ENCODE results near the gene HP. TPM values are rescaled to one million over a fixed set of nuclear protein-coding genes. Genes with fewer than 3 reads are reported as not detected.
"Not testable (repeated sequence)": the region's sequence is repeated elsewhere in the genome, so short reads cannot be mapped to it uniquely, and the experiment has no call there.

Gene HP
- total RNA-seq, 1 donor from 2014 or later: not detected

- no peak for DNase-seq (ENCODE audit: low read depth, low spot score)
- H3K27me3 Mint-ChIP-seq (ENCODE audit: low read depth): peaks cover 4% of the 10 kb centered on the region
- H3K9me3 Mint-ChIP-seq: no peaks in the 10 kb centered on the region
- no peak overlapping the region for H3K27ac Mint-ChIP-seq (ENCODE audit: unreplicated experiment)
- no peak overlapping the region for H3K4me3 Mint-ChIP-seq
- H3K4me1 Mint-ChIP-seq: no peaks in the 10 kb centered on the region
- peaks cover 3% of the 10 kb centered on the region for H3K36me3 Mint-ChIP-seq (ENCODE audit: low read depth)
- TF ChIP-seq CTCF (conservative IDR thresholded peaks at IDR 0.05): no peak
These were observed 2.5 kb upstream of the HP start for GRCh38 chr16:72051818-72052217.

- TF ChIP-seq CTCF (conservative IDR thresholded peaks at IDR 0.05): no peak
- H3K4me3 Mint-ChIP-seq: no peak overlapping the region
- no peak overlapping the region for H3K27ac Mint-ChIP-seq (ENCODE audit: unreplicated experiment)
- no peak for DNase-seq (ENCODE audit: low read depth, low spot score)
- no peaks in the 10 kb centered on the region for H3K4me1 Mint-ChIP-seq
- peaks cover 4% of the 10 kb centered on the region for H3K27me3 Mint-ChIP-seq (ENCODE audit: low read depth)
- no peaks in the 10 kb centered on the region for H3K36me3 Mint-ChIP-seq (ENCODE audit: low read depth)
- H3K9me3 Mint-ChIP-seq: no peaks in the 10 kb centered on the region
These were observed 1.6 kb downstream of the HP start for GRCh38 chr16:72055911-72056310.

GRCh38 chr16:72057313-72057712, 3.0 kb downstream of the HP start:
- not testable (repeated sequence) for H3K27ac Mint-ChIP-seq (ENCODE audit: unreplicated experiment); H3K4me3 Mint-ChIP-seq; H3K4me1 Mint-ChIP-seq; DNase-seq (ENCODE audit: low read depth, low spot score); H3K36me3 Mint-ChIP-seq (ENCODE audit: low read depth); H3K27me3 Mint-ChIP-seq (ENCODE audit: low read depth); H3K9me3 Mint-ChIP-seq

GRCh38 chr16:72059060-72059459, 4.8 kb downstream of the HP start:
- not testable (repeated sequence) for H3K36me3 Mint-ChIP-seq (ENCODE audit: low read depth); H3K27ac Mint-ChIP-seq (ENCODE audit: unreplicated experiment); H3K27me3 Mint-ChIP-seq (ENCODE audit: low read depth)

GRCh38 chr16:72060405-72060804, 6.1 kb downstream of the HP start:
- no peak for TF ChIP-seq CTCF (conservative IDR thresholded peaks at IDR 0.05)
- no peak overlapping the region for H3K27ac Mint-ChIP-seq (ENCODE audit: unreplicated experiment)
- H3K4me1 Mint-ChIP-seq: no peaks in the 10 kb centered on the region
- H3K4me3 Mint-ChIP-seq: no peak overlapping the region
- H3K36me3 Mint-ChIP-seq (ENCODE audit: low read depth): no peaks in the 10 kb centered on the region
- no peaks in the 10 kb centered on the region for H3K27me3 Mint-ChIP-seq (ENCODE audit: low read depth)
- no peaks in the 10 kb centered on the region for H3K9me3 Mint-ChIP-seq
- DNase-seq (ENCODE audit: low read depth, low spot score): no peak

More at GRCh38 chr16:72059060-72059459, 4.8 kb downstream of the HP start:
- H3K4me3 Mint-ChIP-seq; H3K9me3 Mint-ChIP-seq; H3K4me1 Mint-ChIP-seq; DNase-seq (ENCODE audit: low read depth, low spot score): not testable (repeated sequence)

- no peak overlapping the region for H3K4me3 Mint-ChIP-seq
- DNase-seq (ENCODE audit: low read depth, low spot score): no peak
- H3K4me1 Mint-ChIP-seq: no peaks in the 10 kb centered on the region
- no peaks in the 10 kb centered on the region for H3K27me3 Mint-ChIP-seq (ENCODE audit: low read depth)
- no peaks in the 10 kb centered on the region for H3K36me3 Mint-ChIP-seq (ENCODE audit: low read depth)
- no peaks in the 10 kb centered on the region for H3K9me3 Mint-ChIP-seq
- TF ChIP-seq CTCF (conservative IDR thresholded peaks at IDR 0.05): no peak
- H3K27ac Mint-ChIP-seq (ENCODE audit: unreplicated experiment): no peak overlapping the region
These were observed 7.3 kb downstream of the HP start for GRCh38 chr16:72061564-72061963.

GRCh38 chr16:72064361-72064894, 10.1 kb downstream of the HP start:
- no peaks in the 10 kb centered on the region for H3K27me3 Mint-ChIP-seq (ENCODE audit: low read depth)
- no peaks in the 10 kb centered on the region for H3K36me3 Mint-ChIP-seq (ENCODE audit: low read depth)
- H3K9me3 Mint-ChIP-seq: no peaks in the 10 kb centered on the region
- no peak for DNase-seq (ENCODE audit: low read depth, low spot score)
- H3K27ac Mint-ChIP-seq (ENCODE audit: unreplicated experiment): no peak overlapping the region
- TF ChIP-seq CTCF (conservative IDR thresholded peaks at IDR 0.05): no peak
- peaks cover 7% of the 10 kb centered on the region for H3K4me1 Mint-ChIP-seq
- H3K4me3 Mint-ChIP-seq: no peak overlapping the region

Data from neural crest cell (in vitro differentiated cells).